HepG2 (cell line): Measurements from ENCODE around the gene DUSP22. TPM values are rescaled to one million over a fixed set of nuclear protein-coding genes. Genes with fewer than 3 reads are reported as not detected.
A peak's percentile ranks its signal among the peaks of the same experiment; 100 is the strongest.

Source experiments
- ATF3 ChIP-seq: sonication (generic); formaldehyde crosslinking; IDR thresholded peaks from 2 replicates; pipeline ENCODE4 v1.4.0; 2020; ENCODE audit warnings: missing genetic modification reagents
- CREB1 ChIP-seq, 2 experiments: fragments of 450-650 bp in 1 of 2; IDR thresholded peaks; 2 replicates each; pipeline ENCODE4 v1.6.1; 2016 to 2017; ENCODE audit warnings: control low read depth in 1 of 2, mild to moderate bottlenecking in 1 of 2, missing compliant biosample characterization in 1 of 2, missing genetic modification characterization in 1 of 2
- MIER3 ChIP-seq: IDR thresholded peaks from 2 replicates; pipeline ENCODE4 v1.6.1; 2016; ENCODE audit warnings: missing compliant biosample characterization, borderline replicate concordance
- NFIB ChIP-seq: sonication (generic); formaldehyde crosslinking; IDR thresholded peaks from 2 replicates; pipeline ENCODE4 v1.9.0; 2021; ENCODE audit warnings: missing genetic modification reagents, mild to moderate bottlenecking, borderline replicate concordance
- SP2 ChIP-seq: sonication (generic); formaldehyde crosslinking; IDR thresholded peaks from 2 replicates; pipeline ENCODE4 v1.5.1; 2020; ENCODE audit warnings: mild to moderate bottlenecking, missing genetic modification reagents
- ZBTB4 ChIP-seq: sonication (generic); formaldehyde crosslinking; IDR thresholded peaks from 2 replicates; pipeline ENCODE4 v1.4.0; 2020; ENCODE audit warnings: missing genetic modification reagents, mild to moderate bottlenecking, borderline replicate concordance
- ZGPAT ChIP-seq: IDR thresholded peaks from 2 replicates; pipeline ENCODE4 v1.6.1; 2016; ENCODE audit warnings: mild to moderate bottlenecking
- ZMYM2 ChIP-seq: sonication (generic); formaldehyde crosslinking; IDR thresholded peaks from 2 replicates; pipeline ENCODE4 v1.8.0; 2022; ENCODE audit warnings: mild to moderate bottlenecking, missing genetic modification reagents
- ZNF124 ChIP-seq: sonication (generic); formaldehyde crosslinking; IDR thresholded peaks from 2 replicates; pipeline ENCODE4 v1.4.0; 2020; ENCODE audit warnings: missing genetic modification reagents
- ZNF33B ChIP-seq: sonication (generic); formaldehyde crosslinking; IDR thresholded peaks from 2 replicates; pipeline ENCODE4 v1.5.1; 2020; ENCODE audit warnings: mild to moderate bottlenecking, missing genetic modification reagents
- polyA plus RNA-seq, 8 experiments: library from polyadenylated mRNA; depleted of rRNA in 3 of 8; stranded (reverse) in 7 of 8; unstranded in 1 of 8; fragments of >200 nt; fragmentation: Illumina TruSeq in 4 of 8; extraction: Trizol in 4 of 8; gene quantifications; 2 replicates each; pipeline versions ENCODE4 v1.2.1 to v1.2.3, GENCODE V29; 2011 to 2016; ENCODE audit warnings: low read depth in 4 of 8, missing spikeins in 1 of 8, mixed read lengths in 1 of 8; ENCODE audit not compliant: insufficient read depth in 1 of 8
- total RNA-seq, 5 experiments: library from RNA; depleted of rRNA; stranded (reverse); fragments of >200 nt; fragmentation: Illumina TruSeq; extraction: Trizol; gene quantifications; 2 replicates each; pipeline ENCODE4 v1.2.3, GENCODE V29; 2016; ENCODE audit warnings: low read depth in 1 of 5
- TF ChIP-seq, protein P1 (sequence below): sonication (generic); formaldehyde crosslinking; IDR thresholded peaks from 2 replicates; pipeline ENCODE4 v1.9.0; 2021; ENCODE audit warnings: missing genetic modification reagents, borderline replicate concordance
- TF ChIP-seq, protein P2 (sequence below), 2 experiments: sonication (generic) in 1 of 2; formaldehyde crosslinking in 1 of 2; IDR thresholded peaks; 2 replicates each; pipeline versions ENCODE4 v1.4.0 to v1.6.1; 2016 to 2020; ENCODE audit warnings: borderline replicate concordance in 1 of 2, low read depth in 1 of 2, mild to moderate bottlenecking in 1 of 2, missing genetic modification reagents in 1 of 2
- TF ChIP-seq, protein P3 (sequence below): IDR thresholded peaks from 2 replicates; pipeline ENCODE4 v1.6.1; 2016; ENCODE audit warnings: missing compliant biosample characterization, missing genetic modification reagents, borderline replicate concordance

The DUSP22 gene
- total and polyA plus RNA-seq, 2 of the 13 experiments (the other 11 are each of a cell fraction or from before 2014, with no cell fraction given) = 20.2 to 32.8 TPM

DNA sequence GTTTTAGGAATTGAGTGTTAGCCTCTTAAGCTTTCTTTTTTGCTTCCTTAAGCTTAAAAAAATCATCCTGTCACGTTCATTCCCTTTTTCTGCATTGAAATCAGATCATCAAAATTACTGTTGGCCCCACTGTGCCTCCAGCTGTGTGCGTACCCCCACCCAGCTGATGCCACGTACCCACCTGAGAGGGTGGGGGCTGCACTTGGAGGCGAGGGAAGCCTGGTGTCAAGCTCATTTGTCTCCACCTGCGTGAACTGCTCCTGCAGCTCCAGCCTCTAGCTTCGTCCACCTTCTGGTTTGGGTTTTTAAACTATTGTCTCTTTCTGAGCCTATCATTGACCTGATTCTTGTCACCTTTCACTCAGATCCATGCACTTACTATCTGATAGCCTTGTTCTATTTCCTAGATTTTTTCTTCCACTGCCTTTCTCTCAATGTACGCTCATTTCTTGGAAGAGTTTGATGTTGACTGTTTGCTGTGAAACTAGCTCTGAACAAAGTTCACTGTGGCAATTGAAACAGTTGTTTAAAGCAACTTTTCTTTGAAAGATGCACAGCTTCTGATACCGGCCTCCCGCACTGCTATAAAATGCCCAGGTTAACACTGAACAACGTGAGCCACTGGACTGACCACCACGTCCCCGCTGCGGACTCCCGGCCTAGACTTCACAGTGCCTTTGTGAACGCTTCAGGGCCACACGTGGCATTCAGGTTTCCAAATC is 69.3 kb downstream of the DUSP22 start (continued):
- TF ChIP-seq, protein P1, sequence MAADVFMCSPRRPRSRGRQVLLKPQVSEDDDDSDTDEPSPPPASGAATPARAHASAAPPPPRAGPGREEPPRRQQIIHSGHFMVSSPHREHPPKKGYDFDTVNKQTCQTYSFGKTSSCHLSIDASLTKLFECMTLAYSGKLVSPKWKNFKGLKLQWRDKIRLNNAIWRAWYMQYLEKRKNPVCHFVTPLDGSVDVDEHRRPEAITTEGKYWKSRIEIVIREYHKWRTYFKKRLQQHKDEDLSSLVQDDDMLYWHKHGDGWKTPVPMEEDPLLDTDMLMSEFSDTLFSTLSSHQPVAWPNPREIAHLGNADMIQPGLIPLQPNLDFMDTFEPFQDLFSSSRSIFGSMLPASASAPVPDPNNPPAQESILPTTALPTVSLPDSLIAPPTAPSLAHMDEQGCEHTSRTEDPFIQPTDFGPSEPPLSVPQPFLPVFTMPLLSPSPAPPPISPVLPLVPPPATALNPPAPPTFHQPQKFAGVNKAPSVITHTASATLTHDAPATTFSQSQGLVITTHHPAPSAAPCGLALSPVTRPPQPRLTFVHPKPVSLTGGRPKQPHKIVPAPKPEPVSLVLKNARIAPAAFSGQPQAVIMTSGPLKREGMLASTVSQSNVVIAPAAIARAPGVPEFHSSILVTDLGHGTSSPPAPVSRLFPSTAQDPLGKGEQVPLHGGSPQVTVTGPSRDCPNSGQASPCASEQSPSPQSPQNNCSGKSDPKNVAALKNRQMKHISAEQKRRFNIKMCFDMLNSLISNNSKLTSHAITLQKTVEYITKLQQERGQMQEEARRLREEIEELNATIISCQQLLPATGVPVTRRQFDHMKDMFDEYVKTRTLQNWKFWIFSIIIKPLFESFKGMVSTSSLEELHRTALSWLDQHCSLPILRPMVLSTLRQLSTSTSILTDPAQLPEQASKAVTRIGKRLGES (CRISPR knock-in tag) = no peak
- TF ChIP-seq SP2 (CRISPR knock-in tag) (no peak), ZNF124 (CRISPR knock-in tag) (0 out of 2 replicates have a peak, but pooled peaks have one; percentile 27), ZBTB4 (peak; percentile 2; the same call in 1 of the 2 replicates), ATF3 (peak; percentile 13; the same call in 1 of the 2 replicates), NFIB (0 out of 2 replicates have a peak, but pooled peaks have one; percentile 76), ZMYM2 (CRISPR knock-in tag) (0 out of 2 replicates have a peak, but pooled peaks have one; percentile 40), ZNF33B (CRISPR knock-in tag) (peak; percentile 82; the same call in 1 of the 2 replicates), CREB1 (IDR thresholded peaks at IDR 0.05) (no peak), CREB1 (CRISPR knock-in tag; IDR thresholded peaks at IDR 0.05) (no peak), ZGPAT (CRISPR knock-in tag) (0 out of 2 replicates have a peak, but pooled peaks have one; percentile 23), MIER3 (CRISPR knock-in tag) (no peak)
- TF ChIP-seq, protein P2, sequence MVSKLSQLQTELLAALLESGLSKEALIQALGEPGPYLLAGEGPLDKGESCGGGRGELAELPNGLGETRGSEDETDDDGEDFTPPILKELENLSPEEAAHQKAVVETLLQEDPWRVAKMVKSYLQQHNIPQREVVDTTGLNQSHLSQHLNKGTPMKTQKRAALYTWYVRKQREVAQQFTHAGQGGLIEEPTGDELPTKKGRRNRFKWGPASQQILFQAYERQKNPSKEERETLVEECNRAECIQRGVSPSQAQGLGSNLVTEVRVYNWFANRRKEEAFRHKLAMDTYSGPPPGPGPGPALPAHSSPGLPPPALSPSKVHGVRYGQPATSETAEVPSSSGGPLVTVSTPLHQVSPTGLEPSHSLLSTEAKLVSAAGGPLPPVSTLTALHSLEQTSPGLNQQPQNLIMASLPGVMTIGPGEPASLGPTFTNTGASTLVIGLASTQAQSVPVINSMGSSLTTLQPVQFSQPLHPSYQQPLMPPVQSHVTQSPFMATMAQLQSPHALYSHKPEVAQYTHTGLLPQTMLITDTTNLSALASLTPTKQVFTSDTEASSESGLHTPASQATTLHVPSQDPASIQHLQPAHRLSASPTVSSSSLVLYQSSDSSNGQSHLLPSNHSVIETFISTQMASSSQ (IDR thresholded peaks at IDR 0.05; ENCODE audit: low read depth) = no peak
- TF ChIP-seq, protein P2 (CRISPR knock-in tag; IDR thresholded peaks at IDR 0.05; ENCODE audit: borderline replicate concordance) = 0 out of 2 replicates have a peak, but pooled peaks have one; percentile 25
- TF ChIP-seq, protein P3, sequence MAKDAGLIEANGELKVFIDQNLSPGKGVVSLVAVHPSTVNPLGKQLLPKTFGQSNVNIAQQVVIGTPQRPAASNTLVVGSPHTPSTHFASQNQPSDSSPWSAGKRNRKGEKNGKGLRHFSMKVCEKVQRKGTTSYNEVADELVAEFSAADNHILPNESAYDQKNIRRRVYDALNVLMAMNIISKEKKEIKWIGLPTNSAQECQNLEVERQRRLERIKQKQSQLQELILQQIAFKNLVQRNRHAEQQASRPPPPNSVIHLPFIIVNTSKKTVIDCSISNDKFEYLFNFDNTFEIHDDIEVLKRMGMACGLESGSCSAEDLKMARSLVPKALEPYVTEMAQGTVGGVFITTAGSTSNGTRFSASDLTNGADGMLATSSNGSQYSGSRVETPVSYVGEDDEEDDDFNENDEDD (CRISPR knock-in tag) = no peak
